ENCODE results near the gene SDC1. TPM values are rescaled to one million over a fixed set of nuclear protein-coding genes. Genes with fewer than 3 reads are reported as not detected.
A peak's percentile ranks its signal among the peaks of the same experiment; 100 is the strongest.

SDC1 gene
- total RNA-seq, 4 donors from 2014 or later = 355 to 757 (median 496) TPM

- Histone ChIP-seq H3K4me1 (peaks cover 24 to 68% (median 26%) of the 10 kb centered on the region in 3 donors), H3K9me3 (no peaks in the 10 kb centered on the region), H3K27me3 (no peaks in the 10 kb centered on the region), H3K27ac (peak overlapping the region; percentile 72 to 89 (median 86)), H3K4me3 (no peak overlapping the region), H3K36me3 (no peaks in the 10 kb centered on the region)
- no peak for DNase-seq
- TF ChIP-seq CTCF (IDR thresholded peaks at IDR 0.05) (no peak), POLR2A (IDR thresholded peaks at IDR 0.05) (no peak)
- WGBS, 2 donors = 37 to 47% methylated on average over 9 to 11 of the region's 13 CpGs
- intact Hi-C loops (cut with DNase I) = no loop called here
These were observed 52.5 kb downstream of the SDC1 start for GRCh38 chr2:20172273-20173055.

- TF ChIP-seq POLR2A (IDR thresholded peaks at IDR 0.05) = no peak
- WGBS, 2 donors = 50 to 77% methylated on average over 1 to 3 of the region's 3 CpGs
- Histone ChIP-seq H3K9me3 (no peaks in the 10 kb centered on the region), H3K4me1 (peaks cover 24 to 69% (median 26%) of the 10 kb centered on the region in 3 donors), H3K4me3 (no peak overlapping the region), H3K36me3 (no peaks in the 10 kb centered on the region), H3K27ac (peak overlapping the region; percentile 34 to 89 (median 86)), H3K27me3 (no peaks in the 10 kb centered on the region)
- intact Hi-C loops (cut with DNase I) = no loop called here
- DNase-seq = no peak
These were observed 53.4 kb downstream of the SDC1 start for GRCh38 chr2:20171445-20171977.

- Histone ChIP-seq H3K27me3 (no peaks in the 10 kb centered on the region), H3K36me3 (no peaks in the 10 kb centered on the region), H3K4me3 (no peak overlapping the region), H3K4me1 (peaks cover 24 to 69% (median 26%) of the 10 kb centered on the region in 3 donors), H3K27ac (peak overlapping the region in 2 of 4 donors; percentile 55 to 77), H3K9me3 (no peaks in the 10 kb centered on the region)
- 60 to 77% methylated on average over 4 to 13 of the region's 14 CpGs for WGBS, 2 donors
- intact Hi-C loops (cut with DNase I) = no loop called here
- no peak for DNase-seq
- no peak for TF ChIP-seq CTCF (IDR thresholded peaks at IDR 0.05)
These were observed 54.2 kb downstream of the SDC1 start for GRCh38 chr2:20170704-20171250.

- TF ChIP-seq POLR2A (IDR thresholded peaks at IDR 0.05) (no peak), CTCF (IDR thresholded peaks at IDR 0.05) (no peak)
- Histone ChIP-seq H3K4me3 (no peak overlapping the region), H3K36me3 (no peaks in the 10 kb centered on the region), H3K9me3 (no peaks in the 10 kb centered on the region), H3K27ac (peak overlapping the region in 3 of 4 donors; percentile 13 to 77 (median 55)), H3K27me3 (no peaks in the 10 kb centered on the region), H3K4me1 (peaks cover 24 to 69% (median 26%) of the 10 kb centered on the region in 3 donors)
- intact Hi-C loops (cut with DNase I) = no loop called here
- no peak for DNase-seq
- 40 to 67% methylated on average over 14 to 16 of the region's 16 CpGs for WGBS, 2 donors
These were observed 54.9 kb downstream of the SDC1 start for GRCh38 chr2:20169796-20170703.
